Breast epithelium (tissue), 3 donors: ENCODE data around the gene PLEK2. TPM values are rescaled to one million over a fixed set of nuclear protein-coding genes. Genes with fewer than 3 reads are reported as not detected.

Source experiments
- total RNA-seq, 3 donors: library from RNA; depleted of rRNA; stranded (reverse); fragments of >200 nt; gene quantifications; one replicate each; pipeline ENCODE4 v1.1.0, GENCODE V29; 2016

PLEK2 gene
- total RNA-seq, 3 donors from 2014 or later: 3.4 to 5.2 TPM; not detected in 1

Other genes starting within 250 kb of the PLEK2 start
- not detected for gene GARIN2, start 222.7 kb downstream of the PLEK2 start, total RNA-seq
- 10 to 100 TPM; 15.4 to 41.3 (median 27.2) TPM for gene PALS1, start 170.7 kb downstream of the PLEK2 start, total RNA-seq
- 100 to 1,000 TPM in 1 of 3 donors, 10 to 100 TPM in 2; 58.0 to 102 (median 75.2) TPM for gene ATP6V1D, start 52.4 kb downstream of the PLEK2 start, total RNA-seq
- gene EIF2S1, start 51.8 kb downstream of the PLEK2 start, total RNA-seq: 100 to 1,000 TPM in 1 of 3 donors, 10 to 100 TPM in 2; 63.9 to 107 (median 89.4) TPM
- gene TMEM229B, start 76.6 kb upstream of the PLEK2 start, total RNA-seq: 10 to 100 TPM in 1 of 3 donors, 1 to 10 TPM in 1, under 1 TPM in 1; 0.64 to 10.2 (median 6.0) TPM
- gene PLEKHH1, start 121.1 kb upstream of the PLEK2 start, total RNA-seq: 10 to 100 TPM in 2 of 3 donors, 1 to 10 TPM in 1; 2.9 to 18.9 (median 14.7) TPM
- gene PIGH, start 188.1 kb upstream of the PLEK2 start, total RNA-seq: 10 to 100 TPM; 32.8 to 37.6 (median 33.8) TPM
- 1 to 10 TPM; 2.9 to 5.2 (median 4.4) TPM for gene ARG2, start 207.8 kb upstream of the PLEK2 start, total RNA-seq